ENCODE data around the gene PDGFC.

The PDGFC gene

GRCh38 chr4:156829201-156829873 is 142.3 kb downstream of the PDGFC start:
- peak; percentile 12 to 20 for DNase-seq (ENCODE audit: low read depth in 2 of 2)

GRCh38 chr4:156827519-156827918 is 144.1 kb downstream of the PDGFC start:
- no peak for DNase-seq (ENCODE audit: low read depth in 2 of 2)

GRCh38 chr4:156825074-156825473 is 146.5 kb downstream of the PDGFC start:
- DNase-seq (ENCODE audit: low read depth in 2 of 2): no peak

- no peak for DNase-seq (ENCODE audit: low read depth in 2 of 2)
These were observed 147.0 kb downstream of the PDGFC start for GRCh38 chr4:156824451-156825060.

- peak in 1 of 2 experiments; percentile 23 for DNase-seq (ENCODE audit: low read depth in 2 of 2)
These were observed 150.7 kb downstream of the PDGFC start for GRCh38 chr4:156820931-156821330.

- no peak for DNase-seq (ENCODE audit: low read depth in 2 of 2)
These were observed 155.2 kb downstream of the PDGFC start for GRCh38 chr4:156816360-156816755.

GRCh38 chr4:156815717-156816359 is 155.8 kb downstream of the PDGFC start:
- DNase-seq (ENCODE audit: low read depth in 2 of 2): no peak

- DNase-seq (ENCODE audit: low read depth in 2 of 2): no peak
These were observed 159.6 kb downstream of the PDGFC start for GRCh38 chr4:156811963-156812362.

GRCh38 chr4:156811286-156811685 is 160.3 kb downstream of the PDGFC start:
- DNase-seq (ENCODE audit: low read depth in 2 of 2): no peak

GRCh38 chr4:156805696-156806095 is 165.9 kb downstream of the PDGFC start:
- no peak for DNase-seq (ENCODE audit: low read depth in 2 of 2)

GRCh38 chr4:156803056-156803455 is 168.5 kb downstream of the PDGFC start:
- DNase-seq (ENCODE audit: low read depth in 2 of 2): no peak

GRCh38 chr4:156800463-156800862 is 171.1 kb downstream of the PDGFC start:
- DNase-seq (ENCODE audit: low read depth in 2 of 2): no peak

GRCh38 chr4:156799121-156799589 is 172.4 kb downstream of the PDGFC start:
- peak; percentile 62 to 68 for DNase-seq (ENCODE audit: low read depth in 2 of 2)

GRCh38 chr4:156798438-156798837 is 173.2 kb downstream of the PDGFC start:
- no peak for DNase-seq (ENCODE audit: low read depth in 2 of 2)

- DNase-seq (ENCODE audit: low read depth in 2 of 2): no peak
These were observed 174.4 kb downstream of the PDGFC start for GRCh38 chr4:156797206-156797605.

GRCh38 chr4:156795727-156796126 is 175.9 kb downstream of the PDGFC start:
- DNase-seq (ENCODE audit: low read depth in 2 of 2): no peak

GRCh38 chr4:156794863-156795262 is 176.7 kb downstream of the PDGFC start:
- DNase-seq (ENCODE audit: low read depth in 2 of 2): no peak

- no peak for DNase-seq (ENCODE audit: low read depth in 2 of 2)
These were observed 179.0 kb downstream of the PDGFC start for GRCh38 chr4:156792462-156793085.

GRCh38 chr4:156790866-156791265 is 180.7 kb downstream of the PDGFC start:
- DNase-seq (ENCODE audit: low read depth in 2 of 2): peak; percentile 74 to 75

- DNase-seq (ENCODE audit: low read depth in 2 of 2): no peak
These were observed 182.8 kb downstream of the PDGFC start for GRCh38 chr4:156788782-156789181.

GRCh38 chr4:156786713-156787112 is 184.9 kb downstream of the PDGFC start:
- no peak for DNase-seq (ENCODE audit: low read depth in 2 of 2)

GRCh38 chr4:156784970-156785369 is 186.6 kb downstream of the PDGFC start:
- no peak for DNase-seq (ENCODE audit: low read depth in 2 of 2)

GRCh38 chr4:156783966-156784365 is 187.6 kb downstream of the PDGFC start:
- no peak for DNase-seq (ENCODE audit: low read depth in 2 of 2)
